ENCODE results near the gene BEGAIN. TPM values are rescaled to one million over a fixed set of nuclear protein-coding genes. Genes with fewer than 3 reads are reported as not detected.
A peak's percentile ranks its signal among the peaks of the same experiment; 100 is the strongest.

BEGAIN gene
- total and polyA plus RNA-seq, 9 of the 15 experiments (the other 6 are each of a cell fraction or from before 2014, with no cell fraction given): 0.07 to 0.68 (median 0.55) TPM; not detected in 3

GRCh38 chr14:100622708-100623485 lies 35.7 kb upstream of the BEGAIN start:
- WGBS (ENCODE audit: insufficient coverage, low coverage, missing lambda C conversion rate): 8% methylated on average over 13 of the region's 22 CpGs
- CTCF ChIA-PET (ENCODE audit: low intra/inter-chr PET ratio): no interaction called here
- Histone ChIP-seq H3K36me3 (ENCODE audit: control insufficient read depth, insufficient read depth, low read length) (no peaks in the 10 kb centered on the region), H3K79me2 (ENCODE audit: control insufficient read depth, insufficient read depth, low read length) (no peaks in the 10 kb centered on the region), H2AFZ (ENCODE audit: low read depth, low read length) (peak overlapping the region; percentile 67; the same call in 1 of the 2 replicates), H3K9me3 (replicated peaks; ENCODE audit: control insufficient read depth, insufficient read depth, low read depth, low read length) (no peaks in the 10 kb centered on the region), H3K27ac (ENCODE audit: extremely low read depth, low read depth, low read length) (no peak overlapping the region), H4K20me1 (replicated peaks; ENCODE audit: control insufficient read depth, insufficient read depth, low read length) (0 out of 2 replicates have a peak, but pooled peaks cover 3% of the 10 kb centered on the region), H3K9ac (ENCODE audit: insufficient read depth in 1 of 2, low read depth in 2 of 2, low read length in 2 of 2) (no peak overlapping the region), H3K9me1 (ENCODE audit: control insufficient read depth, insufficient read depth, low read length) (no peaks in the 10 kb centered on the region), H3K4me3 (no peak overlapping the region), H3K27me3 (ENCODE audit: control insufficient read depth in 2 of 2, insufficient read depth in 2 of 2, low read length in 2 of 2) (peaks cover 0 to 25% of the 10 kb centered on the region in 2 experiments; a peak in 3 of 5 replicates), H3K4me1 (replicated peaks in 1 of 2; ENCODE audit: control insufficient read depth in 2 of 2, insufficient read depth in 2 of 2, low read length in 2 of 2) (peaks cover 16 to 18% of the 10 kb centered on the region in 2 experiments), H3K4me2 (ENCODE audit: insufficient read depth, low read length) (peak overlapping the region; percentile 57)
- FAIRE-seq: no peak
- TF ChIP-seq TFAP4 (CRISPR knock-in tag; IDR thresholded peaks at IDR 0.05; ENCODE audit: borderline replicate concordance) (0 out of 2 replicates have a peak, but pooled peaks have one; percentile 5), L3MBTL2 (IDR thresholded peaks at IDR 0.05) (0 out of 2 replicates have a peak, but pooled peaks have one; percentile 3), TAL1 (IDR thresholded peaks at IDR 0.05) (no peak)
- POLR2A ChIA-PET: no interaction called here
- intact Hi-C loops (cut with micrococcal nuclease): no loop called here
- ATAC-seq: no peak
- BruUV-seq (replicated peaks): no TSS peak
- no peak for DNase-seq (ENCODE audit: extremely low read depth in 1 of 4, low spot score in 3 of 4)
- in situ Hi-C loops (cut with MboI): no loop called here

Measured in K562 (cell line).